BJ (cell line): ENCODE results near the gene DLGAP1. TPM values are rescaled to one million over a fixed set of nuclear protein-coding genes. Genes with fewer than 3 reads are reported as not detected.

Experiments
- CTCF ChIA-PET: fragments of 350-600 bp; formaldehyde crosslinking; extraction: SDS; loops from one replicate; lab custom pipeline; 2021; ENCODE audit warnings: antibody characterized with exemption, inconsistent platforms; lab: Yijun Ruan, JAX
- POLR2A ChIA-PET: fragments of 300-600 bp; sonication (Branson Sonifier 250); formaldehyde crosslinking; extraction: SDS; loops from one replicate; lab custom pipeline; 2021; ENCODE audit warnings: antibody characterized with exemption; lab: Charles Lee
- DNase-seq: peaks from one replicate; pipeline ENCODE4 v3.0.0-alpha.2; 2011; ENCODE audit warnings: low read depth
- H3K27me3 ChIP-seq: 2 replicates; pipeline ENCODE4 v1.6.0; 2011; ENCODE audit warnings: low read length; ENCODE audit not compliant: control insufficient read depth, insufficient read depth
- H3K36me3 ChIP-seq: 2 replicates; pipeline ENCODE4 v1.5.1; 2011; ENCODE audit warnings: low read length; ENCODE audit not compliant: control insufficient read depth, insufficient read depth
- H3K4me3 ChIP-seq: 2 replicates; pipeline ENCODE4 v1.5.1; 2011; ENCODE audit warnings: low read depth, mild to moderate bottlenecking, control low read depth, low read length
- CTCF ChIP-seq: IDR thresholded peaks from 2 replicates; pipeline ENCODE4 v1.5.1; 2011; ENCODE audit warnings: low read depth, mild to moderate bottlenecking, control low read depth, inconsistent platforms, low read length, moderate library complexity; ENCODE audit not compliant: insufficient read depth
- polyA plus RNA-seq: library from polyadenylated mRNA; depleted of rRNA; stranded (reverse); fragments of >200 nt; gene quantifications from 2 replicates; pipeline ENCODE4 v1.2.3, GENCODE V29; 2011

DLGAP1 gene
- polyA plus RNA-seq, 1 experiment: 0.02 TPM

DNA sequence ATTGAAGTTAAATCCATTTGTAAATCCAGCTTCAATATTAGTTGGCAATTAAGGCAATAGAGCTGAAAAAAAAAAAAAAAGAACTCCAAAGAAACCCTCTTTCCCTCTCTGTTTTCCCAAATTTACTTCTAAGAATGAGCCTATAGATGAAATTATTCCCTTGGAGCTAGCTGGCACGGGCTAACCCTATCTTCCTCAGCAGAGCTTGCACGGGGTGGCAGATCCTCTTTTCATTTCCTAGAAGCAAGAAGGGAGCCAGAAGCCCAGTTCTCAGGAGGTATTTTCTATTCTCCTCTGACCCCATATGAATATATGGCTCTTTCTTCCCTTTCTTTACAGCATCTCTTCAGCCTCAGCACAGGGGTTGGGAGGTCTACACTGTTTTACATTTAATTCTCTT, 579.1 kb downstream of the DLGAP1 start:
- Histone ChIP-seq H3K27me3 (no peaks in the 10 kb centered on the region), H3K36me3 (no peaks in the 10 kb centered on the region), H3K4me3 (no peak overlapping the region)
- CTCF ChIA-PET: interaction anchor here (0.6 to 4.1 kb wide), 7 partner anchors 30 to 282 kb away, joined by 3 to 24 read pairs (median 5); no protein-coding TSS in a partner anchor
- no peak for TF ChIP-seq CTCF
- DNase-seq: no peak
- POLR2A ChIA-PET: interaction anchor here (0.5 kb wide), 1 partner anchor 119 kb away, joined by 3 read pairs; no protein-coding TSS in a partner anchor

- POLR2A ChIA-PET: interaction anchor here (0.5 kb wide), 1 partner anchor 118 kb away, joined by 3 read pairs; no protein-coding TSS in a partner anchor
- no peaks in the 10 kb centered on the region for H3K27me3 ChIP-seq
- no peak overlapping the region for H3K4me3 ChIP-seq
- CTCF ChIA-PET: interaction anchor here (0.8 to 4.1 kb wide), 6 partner anchors 10 to 123 kb away, joined by 3 to 24 read pairs (median 5); no protein-coding TSS in a partner anchor
- no peak for DNase-seq
- TF ChIP-seq CTCF: no peak
- no peaks in the 10 kb centered on the region for H3K36me3 ChIP-seq
These were observed 579.7 kb downstream of the DLGAP1 start for GRCh38 chr18:3875376-3875775.

DNA sequence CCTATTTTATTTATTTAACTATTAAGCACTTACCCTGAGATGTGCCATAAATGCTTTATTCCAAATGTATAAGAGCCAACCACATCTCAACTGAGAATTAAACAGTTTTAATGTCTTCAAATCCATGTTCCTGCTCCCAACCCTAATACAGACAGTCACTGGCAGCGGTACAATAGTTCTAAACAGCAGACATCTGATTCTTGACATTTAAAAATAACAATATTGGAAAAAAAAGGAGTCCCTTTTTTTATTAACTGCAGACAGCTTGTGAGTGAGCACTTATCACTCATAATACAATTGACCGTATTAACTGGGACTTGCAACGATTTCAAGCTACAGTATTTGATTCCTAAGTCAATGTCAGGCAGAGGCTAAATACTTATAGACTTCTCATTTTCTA, 580.5 kb downstream of the DLGAP1 start:
- no peak for TF ChIP-seq CTCF
- no peaks in the 10 kb centered on the region for H3K36me3 ChIP-seq
- DNase-seq: no peak
- H3K4me3 ChIP-seq: no peak overlapping the region
- POLR2A ChIA-PET: no interaction called here
- CTCF ChIA-PET: interaction anchor here (1.4 to 4.1 kb wide), 5 partner anchors 11 to 124 kb away, joined by 3 to 24 read pairs (median 5); no protein-coding TSS in a partner anchor
- no peaks in the 10 kb centered on the region for H3K27me3 ChIP-seq

GRCh38 chr18:3874125-3874524, 581.0 kb downstream of the DLGAP1 start:
- Histone ChIP-seq H3K27me3 (no peaks in the 10 kb centered on the region), H3K36me3 (no peaks in the 10 kb centered on the region), H3K4me3 (no peak overlapping the region)
- DNase-seq: no peak
- CTCF ChIA-PET: interaction anchor here (1.4 to 4.1 kb wide), 3 partner anchors 12 to 121 kb away, joined by 3 to 24 read pairs (median 20); no protein-coding TSS in a partner anchor
- no peak for TF ChIP-seq CTCF
- POLR2A ChIA-PET: no interaction called here

DNA sequence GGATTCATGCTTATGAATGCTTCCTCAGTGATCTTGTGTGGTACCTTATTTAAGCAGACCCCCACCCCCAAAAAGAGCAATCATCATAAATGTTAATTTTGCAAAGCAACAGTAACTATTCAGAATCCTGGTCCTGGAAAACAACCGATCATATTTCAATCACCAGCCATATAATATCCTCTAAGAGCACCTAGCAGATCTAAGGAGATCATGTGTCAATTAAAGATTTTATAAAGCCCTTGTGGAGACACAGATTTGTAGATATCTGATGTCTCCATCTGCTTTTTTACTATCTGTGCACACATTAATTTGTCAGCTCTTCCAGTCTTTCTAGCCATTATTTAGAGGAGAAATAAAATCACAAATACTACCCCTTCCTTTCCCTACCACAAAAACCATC, 581.4 kb downstream of the DLGAP1 start:
- Histone ChIP-seq H3K4me3 (no peak overlapping the region), H3K27me3 (no peaks in the 10 kb centered on the region), H3K36me3 (no peaks in the 10 kb centered on the region)
- ChIA-PET CTCF (interaction anchor here (3.0 kb wide), 1 partner anchor 122 kb away, joined by 20 read pairs; no protein-coding TSS in a partner anchor), POLR2A (no interaction called here)
- TF ChIP-seq CTCF: no peak
- DNase-seq: no peak
